ENCODE data around the gene USP32. TPM values are rescaled to one million over a fixed set of nuclear protein-coding genes. Genes with fewer than 3 reads are reported as not detected.
A peak's percentile ranks its signal among the peaks of the same experiment; 100 is the strongest.

USP32 gene
- total and polyA plus RNA-seq, 12 donors, result 22.0 to 99.3 (median 54.4) TPM

DNA sequence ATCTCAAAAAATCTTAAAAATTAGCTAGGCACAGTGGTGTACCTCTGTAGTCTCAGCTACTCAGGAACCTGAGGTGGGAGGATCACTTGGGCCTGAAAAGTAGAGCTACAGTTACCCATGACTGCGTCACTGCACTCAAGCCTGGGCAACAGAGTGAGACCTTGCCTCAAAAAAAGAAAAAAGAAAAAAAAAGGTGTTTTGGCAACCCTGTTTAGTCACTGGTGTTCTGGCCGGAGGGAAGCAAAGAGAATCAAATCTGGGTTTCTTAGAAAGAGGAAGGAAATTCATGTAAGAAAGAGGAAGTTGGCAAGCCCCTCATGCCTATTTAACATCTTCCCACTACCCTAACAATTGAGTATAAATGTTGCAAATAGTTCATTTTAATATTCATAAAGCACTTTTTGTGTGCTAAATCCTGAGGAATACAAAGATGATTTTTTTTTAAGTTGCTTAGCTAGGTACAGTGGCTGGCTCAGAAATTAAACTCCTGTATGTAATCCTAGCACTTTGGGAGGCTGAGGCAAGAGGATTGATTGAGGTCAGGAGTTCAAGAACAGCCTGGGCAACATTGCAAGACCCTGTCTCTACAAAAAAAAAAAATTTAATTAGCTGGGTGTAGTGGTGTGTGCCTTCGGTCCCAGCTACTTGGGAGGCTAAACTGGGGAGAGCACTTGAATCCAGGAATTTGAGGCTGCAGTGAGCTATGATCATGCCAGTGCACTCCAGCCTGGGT, 6.5 kb upstream of the USP32 start:
- H3K9me3 ChIP-seq (replicated peaks in 1 of 3), result no peaks in the 10 kb centered on the region
- DNase-seq, result peak in 1 of 7 donors; percentile 10
- no peaks in the 10 kb centered on the region for H3K4me1 ChIP-seq (replicated peaks in 1 of 2)
- intact Hi-C loops (cut with DNase I), result loop anchor here in 1 of 2 donors (10.0 kb wide), 1 partner anchor 164 kb away; no protein-coding TSS in a partner anchor
- no peaks in the 10 kb centered on the region for H3K27me3 ChIP-seq
- H3K27ac ChIP-seq, result peak overlapping the region in 3 of 5 donors; percentile 40 to 61 (median 58)
- WGBS, 4 donors, result 64 to 77% (median 69%) methylated on average over 3 of the region's 3 CpGs
- no peak overlapping the region for H3K4me3 ChIP-seq
- TF ChIP-seq, protein P1, sequence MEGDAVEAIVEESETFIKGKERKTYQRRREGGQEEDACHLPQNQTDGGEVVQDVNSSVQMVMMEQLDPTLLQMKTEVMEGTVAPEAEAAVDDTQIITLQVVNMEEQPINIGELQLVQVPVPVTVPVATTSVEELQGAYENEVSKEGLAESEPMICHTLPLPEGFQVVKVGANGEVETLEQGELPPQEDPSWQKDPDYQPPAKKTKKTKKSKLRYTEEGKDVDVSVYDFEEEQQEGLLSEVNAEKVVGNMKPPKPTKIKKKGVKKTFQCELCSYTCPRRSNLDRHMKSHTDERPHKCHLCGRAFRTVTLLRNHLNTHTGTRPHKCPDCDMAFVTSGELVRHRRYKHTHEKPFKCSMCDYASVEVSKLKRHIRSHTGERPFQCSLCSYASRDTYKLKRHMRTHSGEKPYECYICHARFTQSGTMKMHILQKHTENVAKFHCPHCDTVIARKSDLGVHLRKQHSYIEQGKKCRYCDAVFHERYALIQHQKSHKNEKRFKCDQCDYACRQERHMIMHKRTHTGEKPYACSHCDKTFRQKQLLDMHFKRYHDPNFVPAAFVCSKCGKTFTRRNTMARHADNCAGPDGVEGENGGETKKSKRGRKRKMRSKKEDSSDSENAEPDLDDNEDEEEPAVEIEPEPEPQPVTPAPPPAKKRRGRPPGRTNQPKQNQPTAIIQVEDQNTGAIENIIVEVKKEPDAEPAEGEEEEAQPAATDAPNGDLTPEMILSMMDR (IDR thresholded peaks at IDR 0.05), result no peak
- no peak for TF ChIP-seq POLR2A (IDR thresholded peaks at IDR 0.05)
- H3K36me3 ChIP-seq (replicated peaks in 1 of 2), result no peaks in the 10 kb centered on the region

DNA sequence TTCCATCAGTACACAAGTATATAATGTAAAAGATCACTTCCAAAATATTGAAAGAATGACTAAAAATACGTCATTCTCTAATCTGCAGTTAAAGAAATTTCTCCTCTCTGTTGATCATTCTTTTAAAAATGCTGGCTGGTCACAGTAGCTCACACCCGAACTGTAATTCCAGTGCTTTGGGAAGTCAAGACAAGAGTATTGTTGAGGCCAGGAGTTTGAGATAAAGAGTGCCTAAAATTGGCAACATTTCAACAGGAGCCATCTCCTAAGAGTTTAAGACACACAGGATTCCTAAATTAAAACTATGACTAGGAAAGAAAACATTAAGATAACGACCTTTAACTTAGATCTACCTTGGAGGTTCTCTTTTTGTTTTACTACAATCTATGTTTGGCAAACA, 4.5 kb upstream of the USP32 start:
- Histone ChIP-seq H3K4me3 (no peak overlapping the region), H3K4me1 (replicated peaks in 1 of 2) (no peaks in the 10 kb centered on the region), H3K36me3 (replicated peaks in 1 of 2) (no peaks in the 10 kb centered on the region), H3K27ac (no peak overlapping the region), H3K27me3 (no peaks in the 10 kb centered on the region), H3K9me3 (replicated peaks in 1 of 3) (no peaks in the 10 kb centered on the region)
- WGBS, 4 donors, result 71 to 79% (median 76%) methylated on average over 3 of the region's 3 CpGs
- intact Hi-C loops (cut with DNase I), result loop anchor here in 1 of 2 donors (10.0 kb wide), 1 partner anchor 162 kb away; no protein-coding TSS in a partner anchor
- TF ChIP-seq, protein P1 (IDR thresholded peaks at IDR 0.05), result no peak
- no peak for TF ChIP-seq POLR2A (IDR thresholded peaks at IDR 0.05)
- no peak for DNase-seq

DNA sequence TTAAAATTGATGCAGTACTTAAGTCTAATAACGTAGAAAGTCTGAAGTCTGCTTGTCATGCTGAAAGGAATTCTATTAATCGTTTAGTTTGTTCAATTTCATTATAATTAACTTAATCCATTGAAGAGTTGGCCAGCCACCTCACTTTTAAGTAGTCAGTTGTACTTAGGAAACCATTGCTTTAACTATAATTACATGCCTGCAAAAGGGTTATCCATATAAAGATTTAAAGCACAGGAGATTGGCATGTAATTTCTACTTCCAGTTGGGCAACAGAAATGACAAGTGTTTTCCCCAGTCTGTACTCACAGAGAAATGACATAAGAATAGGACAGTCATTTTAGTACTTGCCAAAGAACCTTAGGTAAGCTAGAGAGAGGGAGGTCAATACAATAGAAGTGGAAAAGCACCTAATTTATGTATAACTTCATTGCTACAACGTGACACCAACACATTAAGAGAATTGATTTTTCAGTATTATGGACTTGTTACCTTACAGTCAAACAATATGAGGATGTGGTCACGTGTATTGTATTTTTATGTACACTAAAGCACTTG, 3.7 kb upstream of the USP32 start:
- no peak for DNase-seq
- H3K4me1 ChIP-seq (replicated peaks in 1 of 2), result peaks cover 0 to 3% of the 10 kb centered on the region in 2 donors
- intact Hi-C loops (cut with DNase I), result loop anchor here in 1 of 2 donors (10.0 kb wide), 1 partner anchor 161 kb away; no protein-coding TSS in a partner anchor

More for the DNA sequence above, 3.7 kb upstream of the USP32 start:
- 75 to 81% (median 79%) methylated on average over 4 of the region's 4 CpGs for WGBS, 4 donors
- Histone ChIP-seq H3K9me3 (replicated peaks in 1 of 3) (no peaks in the 10 kb centered on the region), H3K27me3 (no peaks in the 10 kb centered on the region), H3K36me3 (replicated peaks in 1 of 2) (no peaks in the 10 kb centered on the region), H3K4me3 (no peak overlapping the region), H3K27ac (no peak overlapping the region)
- TF ChIP-seq, protein P1 (IDR thresholded peaks at IDR 0.05), result no peak
- TF ChIP-seq POLR2A (IDR thresholded peaks at IDR 0.05), result no peak
